GM20000 (cell line): ENCODE measurements around the gene CSTB.

Experiments
- DNase-seq: peaks from one replicate; pipeline ENCODE4 v3.0.0; 2012; ENCODE audit warnings: low spot score
- CTCF ChIP-seq: IDR thresholded peaks from 2 replicates; pipeline ENCODE4 v1.5.1; 2012; ENCODE audit warnings: mild to moderate bottlenecking, control low read depth; ENCODE audit errors: extremely low read depth, missing control alignments

CSTB gene

GRCh38 chr21:43775190-43775589, 918 bp downstream of the CSTB start:
- TF ChIP-seq CTCF = no peak
- no peak for DNase-seq

- no peak for TF ChIP-seq CTCF
- DNase-seq = no peak
Observed at GRCh38 chr21:43774163-43774562, 1.9 kb downstream of the CSTB start.

DNA sequence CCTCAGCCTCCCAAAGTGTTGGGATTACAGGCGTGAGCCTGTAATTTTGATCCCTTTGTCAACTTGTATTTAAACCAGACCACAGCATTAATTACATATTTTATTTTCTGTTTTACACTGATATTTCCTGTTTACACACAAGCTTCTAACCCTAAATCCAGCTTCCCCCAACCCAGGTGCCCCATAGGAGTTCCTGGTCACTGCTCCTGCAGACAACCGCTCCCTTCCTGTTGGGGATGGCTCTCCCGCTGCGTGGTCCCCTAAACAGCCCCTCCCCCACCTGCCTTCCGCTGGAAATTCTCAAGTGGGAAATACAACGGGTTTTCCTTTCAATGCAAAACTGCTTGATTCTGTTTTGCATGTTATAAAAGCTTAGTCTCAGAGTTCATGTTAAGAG, 3.7 kb downstream of the CSTB start:
- no peak for DNase-seq
- TF ChIP-seq CTCF = no peak

DNA sequence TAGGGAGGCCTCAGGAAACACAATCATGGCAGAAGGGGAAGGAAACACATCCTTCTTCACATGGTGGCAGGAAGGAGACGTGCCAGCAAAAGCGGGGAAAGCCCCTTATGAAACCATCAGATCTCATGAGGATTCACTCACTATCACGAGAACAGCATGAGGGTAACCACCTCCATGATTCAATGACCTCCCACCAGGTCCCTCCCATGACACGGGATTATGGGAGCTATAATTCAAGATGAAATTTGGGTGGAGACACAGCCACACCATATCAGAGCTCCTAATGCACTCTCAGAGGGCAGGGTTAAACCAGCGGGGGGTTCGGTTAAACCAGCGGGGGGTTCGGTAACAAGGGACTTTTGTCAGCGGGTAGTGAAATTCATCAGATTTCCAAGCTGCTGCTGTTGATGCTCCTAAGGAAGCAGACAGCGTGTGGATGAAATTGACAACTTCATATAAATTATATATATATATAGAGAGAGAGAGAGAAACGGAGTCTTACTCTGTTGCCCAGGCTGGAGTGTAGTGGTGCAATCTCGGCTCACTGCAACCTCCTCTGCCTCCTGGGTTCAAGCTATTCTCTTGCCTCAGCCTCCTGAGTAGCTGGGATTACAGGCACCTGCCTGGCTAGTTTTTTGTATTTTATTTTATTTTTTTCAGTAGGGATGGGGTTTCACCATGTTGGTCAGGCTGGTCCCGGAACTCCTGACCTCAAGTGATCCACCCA, 4.2 kb downstream of the CSTB start:
- TF ChIP-seq CTCF = no peak
- no peak for DNase-seq

GRCh38 chr21:43771199-43771675, 4.9 kb downstream of the CSTB start:
- no peak for TF ChIP-seq CTCF
- DNase-seq = no peak

DNA sequence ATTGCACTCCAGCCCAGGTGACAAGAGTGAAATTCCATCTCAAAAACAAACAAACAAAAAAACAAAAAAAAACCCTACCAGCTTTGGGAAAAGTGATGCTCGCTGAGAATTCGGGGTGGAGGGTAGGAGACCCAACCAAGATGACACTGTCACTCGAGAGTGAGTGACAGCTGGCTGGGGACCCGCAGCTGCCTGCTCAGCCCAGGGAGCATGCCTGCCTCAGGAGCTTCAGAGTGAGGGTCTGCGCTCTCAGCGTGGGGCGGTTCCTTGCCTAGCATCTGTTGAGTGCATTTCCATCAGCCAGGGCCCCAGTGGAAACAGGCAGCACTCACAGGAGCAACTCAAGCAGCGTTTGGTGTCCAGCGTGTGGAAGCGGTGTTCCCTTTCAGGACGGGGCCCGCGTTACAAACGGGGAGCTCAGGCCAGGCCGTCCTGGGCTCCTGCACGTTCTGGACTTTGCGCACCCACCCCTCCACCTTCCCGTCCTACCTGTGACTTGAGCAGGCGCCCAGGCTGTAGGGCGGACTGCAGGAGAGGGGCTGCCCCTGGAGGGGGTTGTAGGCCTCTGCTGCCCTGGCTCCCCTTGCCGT, 5.9 kb downstream of the CSTB start:
- no peak for DNase-seq
- no peak for TF ChIP-seq CTCF

DNA sequence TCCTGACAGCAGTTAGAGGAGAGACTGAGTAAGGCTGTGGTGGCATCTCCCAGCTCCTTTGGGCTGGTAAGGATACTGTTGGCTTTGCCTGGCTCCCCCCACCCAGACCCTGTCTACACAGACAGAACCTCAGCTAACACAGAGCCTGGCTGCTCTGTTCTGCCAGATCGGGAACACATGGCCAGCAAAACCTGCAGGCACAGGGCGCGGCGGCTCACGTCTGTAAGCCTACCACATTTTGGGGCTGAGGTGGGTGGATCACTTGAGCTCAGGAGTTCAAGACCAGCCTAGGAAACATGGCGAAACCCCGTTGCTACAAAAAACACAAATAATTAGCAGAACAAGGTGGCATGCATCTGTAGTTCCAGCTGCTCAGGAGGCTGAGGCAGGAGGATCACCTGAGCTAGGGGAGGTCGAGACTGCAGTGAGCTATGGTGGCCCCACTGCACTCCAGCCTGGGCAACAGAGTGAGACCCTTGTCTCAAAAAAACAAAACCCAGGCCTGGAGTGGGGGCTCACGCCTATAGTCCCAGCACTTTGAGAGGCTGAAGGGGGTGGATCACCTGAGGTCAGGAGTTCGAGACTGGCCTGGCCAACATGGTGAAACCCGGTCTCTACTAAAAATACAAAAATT, 6.7 kb downstream of the CSTB start:
- TF ChIP-seq CTCF = no peak

More for the DNA sequence above, 6.7 kb downstream of the CSTB start:
- no peak for DNase-seq
